ENCODE data around the gene CS.
"Not testable (repeated sequence)": the region's sequence is repeated elsewhere in the genome, so short reads cannot be mapped to it uniquely, and the experiment has no call there.

Gene CS

GRCh38 chr12:56321027-56321426, 20.9 kb upstream of the CS start:
- DNase-seq (ENCODE audit: low spot score) = no peak

- DNase-seq (ENCODE audit: low spot score) = no peak
These were observed 17.5 kb upstream of the CS start for GRCh38 chr12:56317675-56318074.

GRCh38 chr12:56315622-56316473, 15.7 kb upstream of the CS start, which contains the start of gene CNPY2:
Gene CNPY2 (minus strand): TSS chr12:56315988. CDS start chr12:56315217, 771 bp downstream.
- DNase-seq (ENCODE audit: low spot score) = peak; percentile 95

- DNase-seq (ENCODE audit: low spot score) = no peak
These were observed 15.1 kb upstream of the CS start for GRCh38 chr12:56315249-56315621.

DNA sequence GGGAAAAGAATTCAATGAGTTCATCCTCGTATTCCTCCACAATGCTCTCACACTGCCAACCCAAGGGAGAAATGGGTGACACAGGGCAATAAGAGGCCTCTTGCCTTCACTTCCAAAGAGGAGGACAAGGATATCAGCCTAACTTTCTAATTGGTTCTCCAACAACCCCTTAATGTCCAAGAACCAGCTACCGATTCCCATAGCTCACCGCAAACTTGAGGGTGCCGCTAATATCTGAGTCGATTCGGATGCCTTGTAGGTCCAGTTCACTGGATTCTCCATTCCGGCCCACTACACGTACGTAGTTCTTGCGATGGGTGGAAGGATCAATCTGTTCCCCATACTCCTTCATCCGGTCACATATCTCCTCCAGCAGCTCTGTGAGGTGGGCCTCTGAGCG, 10.9 kb upstream of the CS start:
- DNase-seq (ENCODE audit: low spot score) = no peak

- no peak for DNase-seq (ENCODE audit: low spot score)
These were observed 8.6 kb upstream of the CS start for GRCh38 chr12:56308714-56309113.

GRCh38 chr12:56307221-56307965, 7.3 kb upstream of the CS start:
- DNase-seq (ENCODE audit: low spot score) = no peak

GRCh38 chr12:56304872-56305590, 4.9 kb upstream of the CS start:
- no peak for DNase-seq (ENCODE audit: low spot score)

DNA sequence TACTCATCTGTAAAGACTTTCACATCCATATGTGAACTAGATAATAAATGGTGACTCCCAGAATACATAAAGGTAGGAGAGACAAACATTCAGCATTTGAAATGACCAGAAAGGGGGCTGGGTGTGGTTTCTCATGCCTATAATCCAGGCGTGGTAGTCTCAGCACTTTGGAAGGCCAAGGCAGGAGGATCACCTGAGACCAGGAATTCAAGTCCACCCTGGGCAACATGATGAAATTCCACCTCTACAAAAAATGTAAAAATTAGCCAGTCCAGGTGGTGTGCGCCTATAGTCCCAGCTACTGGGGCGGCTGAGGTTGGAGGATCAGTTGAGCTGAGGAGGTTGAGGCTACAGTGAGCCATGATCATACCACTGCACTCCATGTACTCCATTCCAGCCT, 4.1 kb upstream of the CS start:
- DNase-seq (ENCODE audit: low spot score) = no peak

GRCh38 chr12:56300644-56301464, 724 bp upstream of the CS start:
- no peak for DNase-seq (ENCODE audit: low spot score)

GRCh38 chr12:56299308-56299852, 750 bp downstream of the CS start:
- peak; percentile 66 for DNase-seq (ENCODE audit: low spot score)

DNA sequence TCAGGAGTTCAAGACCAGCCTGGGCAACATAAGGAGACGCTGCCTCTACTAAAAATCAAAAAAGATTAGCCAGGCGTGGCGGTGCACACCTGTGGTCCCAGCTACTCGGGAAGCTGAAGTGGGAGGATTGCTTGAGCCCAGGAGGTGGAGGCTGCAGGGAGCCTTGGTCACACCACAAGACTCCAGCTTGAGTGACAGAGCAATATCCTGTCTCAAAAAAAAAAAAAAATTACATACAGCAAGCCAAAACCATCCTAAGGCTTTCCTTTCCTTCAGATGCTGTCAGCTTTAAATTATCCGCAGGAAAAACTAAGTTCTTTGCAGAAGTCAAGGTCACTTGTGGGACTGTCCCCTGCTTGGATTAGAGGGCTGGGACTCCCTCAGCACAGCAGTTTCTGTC, 1.3 kb downstream of the CS start:
- no peak for DNase-seq (ENCODE audit: low spot score)

DNA sequence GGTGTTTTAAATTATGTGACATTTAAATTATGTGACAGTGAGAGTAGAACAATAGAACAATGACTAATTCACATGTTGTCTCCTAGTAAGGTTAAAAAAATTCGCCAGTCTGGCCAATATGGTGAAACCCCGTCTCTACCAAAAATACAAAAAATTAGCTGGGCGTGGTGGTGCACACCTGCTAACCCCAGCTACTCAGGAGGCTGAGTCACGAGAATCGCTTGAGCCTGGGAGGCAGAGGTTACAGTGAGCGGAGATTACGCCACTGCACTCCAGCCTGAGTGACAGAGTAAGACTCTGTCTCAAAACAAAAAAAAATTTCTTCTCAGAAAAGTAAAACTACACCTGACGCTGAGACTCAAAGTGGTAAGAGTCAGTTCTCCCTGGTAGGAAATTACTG, 2.7 kb downstream of the CS start:
- peak; percentile 14 for DNase-seq (ENCODE audit: low spot score)

DNA sequence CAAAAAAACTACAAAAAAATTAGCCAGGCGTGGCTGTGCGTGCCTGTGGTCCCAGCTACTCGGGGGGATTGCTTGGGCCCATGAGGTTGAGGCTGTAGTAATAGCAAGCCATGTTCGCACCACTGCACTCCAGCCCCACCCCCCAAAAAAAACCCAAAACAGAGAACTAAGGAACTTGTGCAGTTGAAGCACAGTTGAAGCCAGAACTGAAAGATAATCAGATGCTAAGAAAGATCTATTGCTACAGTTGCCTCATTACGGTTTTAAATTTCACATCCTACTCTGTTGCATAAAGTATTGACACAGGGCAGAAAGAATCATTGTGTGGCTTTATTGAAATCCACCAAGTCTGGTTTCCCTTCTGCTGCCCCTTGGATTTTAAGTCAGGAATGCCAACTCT, 3.8 kb downstream of the CS start:
- DNase-seq (ENCODE audit: low spot score) = no peak

- no peak for DNase-seq (ENCODE audit: low spot score)
These were observed 6.3 kb downstream of the CS start for GRCh38 chr12:56293795-56294194.

GRCh38 chr12:56288705-56289387, 11.3 kb downstream of the CS start:
- DNase-seq (ENCODE audit: low spot score) = no peak

GRCh38 chr12:56286044-56286830, 13.9 kb downstream of the CS start:
- DNase-seq (ENCODE audit: low spot score) = no peak

- DNase-seq (ENCODE audit: low spot score) = not testable (repeated sequence)
These were observed 15.9 kb downstream of the CS start for GRCh38 chr12:56284263-56284662.

- no peak for DNase-seq (ENCODE audit: low spot score)
These were observed 17.6 kb downstream of the CS start for GRCh38 chr12:56282579-56282978.

- no peak for DNase-seq (ENCODE audit: low spot score)
These were observed 18.1 kb downstream of the CS start for GRCh38 chr12:56282030-56282429.

Measured in CD4-positive, alpha-beta T cell treated with Interleukin-2 at 100 ng/mL for 4 hours (primary cell).